Neutrophil (primary cell): Measurements from ENCODE around the gene PIRT.

ENCODE experiments used
- H3K27ac ChIP-seq: fragments of 200-600 bp; sonication (generic); 2 replicates; pipeline ENCODE4 v1.5.1; 2016; ENCODE audit warnings: mild to moderate bottlenecking, moderate library complexity
- H3K27me3 ChIP-seq: fragments of 200-600 bp; sonication (generic); 2 replicates; pipeline ENCODE4 v1.6.0; 2016; ENCODE audit warnings: mild to moderate bottlenecking
- H3K36me3 ChIP-seq: fragments of 200-600 bp; sonication (generic); 2 replicates; pipeline ENCODE4 v1.5.1; 2017
- H3K4me1 ChIP-seq, 2 experiments: fragments of 200-600 bp in 1 of 2; sonication (generic) in 1 of 2; 1 replicate in 1 of 2; 2 replicates in 1 of 2; pipeline versions ENCODE4 v1.5.1 to v1.6.1; 2013 to 2016; ENCODE audit warnings: low read depth in 1 of 2, low read length in 1 of 2, mild to moderate bottlenecking in 1 of 2, moderate library complexity in 1 of 2; ENCODE audit not compliant: control insufficient read depth in 1 of 2, insufficient read depth in 1 of 2
- H3K4me3 ChIP-seq, 2 experiments: fragments of 200-600 bp in 1 of 2; sonication (generic) in 1 of 2; 1 replicate in 1 of 2; 2 replicates in 1 of 2; pipeline ENCODE4 v1.5.1; 2013 to 2016; ENCODE audit warnings: low read depth in 1 of 2, low read length in 1 of 2, mild to moderate bottlenecking in 1 of 2, moderate library complexity in 1 of 2
- H3K9me3 ChIP-seq: fragments of 200-600 bp; sonication (generic); 2 replicates; pipeline ENCODE4 v1.5.1; 2016
- CTCF ChIP-seq: fragments of 200-600 bp; sonication (generic); IDR thresholded peaks from 2 replicates; pipeline ENCODE4 v1.5.1; 2016; ENCODE audit warnings: antibody characterized with exemption

Gene PIRT

DNA sequence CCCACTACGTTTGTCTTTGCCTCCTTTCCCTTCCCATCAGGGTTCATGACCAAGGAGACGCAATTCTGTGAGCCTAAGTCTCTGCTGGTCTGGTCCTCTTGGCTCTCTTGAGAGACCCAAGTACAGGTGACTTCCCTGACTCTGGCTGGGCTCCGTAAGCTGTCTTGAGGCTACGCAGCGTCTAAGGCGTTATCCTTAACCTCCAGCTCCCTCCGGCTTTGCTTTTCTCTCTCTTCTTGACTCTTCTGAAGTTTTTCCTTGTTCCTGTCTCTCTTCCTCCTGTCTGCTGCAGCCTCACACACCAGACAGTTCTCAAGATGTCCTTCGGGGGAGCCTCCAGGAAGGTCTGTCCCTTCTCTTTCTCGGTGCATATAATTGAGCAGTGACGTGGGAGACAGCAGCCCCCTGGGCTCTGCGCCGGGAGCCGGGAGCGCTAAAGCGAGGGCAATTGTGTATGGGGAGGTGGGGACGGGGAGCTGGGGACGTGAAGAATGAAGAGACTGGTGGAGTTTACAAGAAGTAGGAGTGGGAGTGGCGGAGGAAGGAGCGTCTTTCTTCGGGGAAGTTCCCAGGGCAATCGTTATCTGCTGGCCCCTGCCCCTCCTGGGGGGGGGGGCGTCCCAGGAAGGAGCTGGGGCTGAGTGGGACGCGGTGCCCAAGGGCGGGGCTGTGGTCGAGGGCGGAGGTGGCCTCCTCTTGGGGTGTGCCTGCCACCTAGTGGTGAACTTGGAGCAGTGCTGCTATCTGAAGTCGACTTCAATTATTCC, 6.9 kb upstream of the PIRT start:
- Histone ChIP-seq H3K27me3 (peaks cover 5% of the 10 kb centered on the region), H3K4me1 (peaks cover 4 to 9% of the 10 kb centered on the region in 2 experiments), H3K4me3 (peak overlapping the region in 1 of 2 experiments; percentile 24), H3K36me3 (no peaks in the 10 kb centered on the region), H3K9me3 (no peaks in the 10 kb centered on the region), H3K27ac (no peak overlapping the region)
- TF ChIP-seq CTCF, result peak; percentile 81

DNA sequence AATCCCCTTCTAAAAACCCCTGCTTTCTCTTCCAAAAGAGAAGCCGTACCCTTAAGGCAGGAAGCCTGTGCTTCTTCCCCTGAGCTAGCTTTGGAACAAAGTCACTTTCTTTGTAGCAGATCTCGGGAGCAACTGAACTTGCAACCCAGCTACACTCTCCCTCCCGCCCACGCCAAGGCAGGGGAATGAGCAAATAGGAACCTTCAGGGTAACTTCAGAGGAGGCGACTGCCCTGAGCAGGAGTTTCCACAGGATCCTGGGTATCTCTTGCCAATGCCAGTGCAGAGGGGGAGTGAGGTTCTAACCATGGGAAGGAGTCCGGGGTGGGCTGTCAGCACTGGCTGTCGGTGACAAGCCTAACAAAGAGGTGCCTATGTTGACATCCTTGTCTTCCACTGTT, 5.9 kb upstream of the PIRT start:
- H3K4me1 ChIP-seq, result peaks cover 4 to 9% of the 10 kb centered on the region in 2 experiments
- H3K36me3 ChIP-seq, result no peaks in the 10 kb centered on the region
- no peak overlapping the region for H3K27ac ChIP-seq
- no peaks in the 10 kb centered on the region for H3K9me3 ChIP-seq
- TF ChIP-seq CTCF, result no peak
- peaks cover 5% of the 10 kb centered on the region for H3K27me3 ChIP-seq
- no peak overlapping the region for H3K4me3 ChIP-seq

GRCh38 chr17:10842658-10843057, 4.8 kb upstream of the PIRT start:
- H3K27ac ChIP-seq, result no peak overlapping the region
- peaks cover 5% of the 10 kb centered on the region for H3K27me3 ChIP-seq
- H3K36me3 ChIP-seq, result no peaks in the 10 kb centered on the region
- no peak overlapping the region for H3K4me3 ChIP-seq
- H3K4me1 ChIP-seq, result peaks cover 4 to 9% of the 10 kb centered on the region in 2 experiments
- no peaks in the 10 kb centered on the region for H3K9me3 ChIP-seq
- no peak for TF ChIP-seq CTCF

GRCh38 chr17:10838682-10839081, 795 bp upstream of the PIRT start:
- H3K27ac ChIP-seq, result no peak overlapping the region
- H3K27me3 ChIP-seq, result no peaks in the 10 kb centered on the region
- no peaks in the 10 kb centered on the region for H3K9me3 ChIP-seq
- no peak for TF ChIP-seq CTCF
- H3K4me3 ChIP-seq, result no peak overlapping the region
- no peaks in the 10 kb centered on the region for H3K36me3 ChIP-seq
- no peaks in the 10 kb centered on the region for H3K4me1 ChIP-seq

DNA sequence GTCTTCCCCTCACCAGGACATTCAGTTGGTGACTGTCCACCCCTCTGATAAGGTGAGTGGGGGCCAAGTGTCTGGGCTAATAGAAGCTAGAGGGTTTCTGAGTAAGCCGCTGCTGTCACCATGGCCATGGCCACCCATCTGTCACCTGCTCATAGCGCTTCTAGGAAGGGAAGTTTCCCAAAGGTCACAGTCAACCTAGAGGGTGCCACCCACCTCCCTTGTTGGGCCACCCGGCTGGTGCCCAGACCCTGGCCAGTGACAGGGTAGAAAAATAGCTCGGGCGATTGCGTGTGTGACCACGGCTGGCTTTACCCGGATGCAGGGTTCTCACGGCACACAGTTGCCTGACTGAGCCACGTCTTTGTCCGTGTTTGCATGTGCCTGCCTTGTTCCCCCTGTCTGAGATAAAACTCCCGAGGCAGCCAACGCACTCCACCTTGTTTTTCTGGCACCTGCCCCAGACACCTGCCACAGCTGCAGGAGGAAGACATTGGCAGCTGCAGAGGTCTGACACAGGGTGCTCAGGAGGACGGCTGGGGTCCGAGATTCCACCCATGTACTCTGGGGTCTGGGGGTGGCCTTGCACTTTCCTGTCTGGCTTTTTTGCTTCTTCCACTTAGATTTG, 809 bp downstream of the PIRT start:
- Histone ChIP-seq H3K27ac (no peak overlapping the region), H3K4me3 (no peak overlapping the region), H3K9me3 (no peaks in the 10 kb centered on the region), H3K36me3 (no peaks in the 10 kb centered on the region), H3K27me3 (no peaks in the 10 kb centered on the region), H3K4me1 (no peaks in the 10 kb centered on the region)
- TF ChIP-seq CTCF, result no peak
